Stimulated activated CD8-positive, alpha-beta memory T cell treated with anti-CD3 and anti-CD28 coated beads, Interleukin-2, amount 100 ng/mL, for 48 hours (primary cell): Measurements from ENCODE around the gene ATG9B.

Experiments used
- DNase-seq, 2 donors: peaks; one replicate each; pipeline ENCODE4 v3.0.0-alpha.2; 2020; ENCODE audit warnings: low read depth in 2 of 2

ATG9B gene

GRCh38 chr7:151000897-151001495 is 23.3 kb downstream of the ATG9B start:
- DNase-seq: no peak

- DNase-seq: no peak
These were observed 24.6 kb downstream of the ATG9B start for GRCh38 chr7:150999497-151000230.

- DNase-seq: no peak
These were observed 25.3 kb downstream of the ATG9B start for GRCh38 chr7:150999001-150999400.

- no peak for DNase-seq
These were observed 26.0 kb downstream of the ATG9B start for GRCh38 chr7:150998341-150998740.

- no peak for DNase-seq
These were observed 26.5 kb downstream of the ATG9B start for GRCh38 chr7:150997817-150998216.

GRCh38 chr7:150997075-150997511 is 27.2 kb downstream of the ATG9B start:
- no peak for DNase-seq

GRCh38 chr7:150996376-150997074 is 27.8 kb downstream of the ATG9B start:
- DNase-seq: no peak

- no peak for DNase-seq
These were observed 29.3 kb downstream of the ATG9B start for GRCh38 chr7:150994838-150995510.

GRCh38 chr7:150994141-150994837 is 30.0 kb downstream of the ATG9B start:
- DNase-seq: no peak

- no peak for DNase-seq
These were observed 30.8 kb downstream of the ATG9B start for GRCh38 chr7:150993511-150993910.

- DNase-seq: no peak
These were observed 31.4 kb downstream of the ATG9B start for GRCh38 chr7:150992833-150993302.

GRCh38 chr7:150992051-150992640 is 32.1 kb downstream of the ATG9B start:
- no peak for DNase-seq

GRCh38 chr7:150990416-150991186 is 33.7 kb downstream of the ATG9B start, which contains the start of gene NOS3:
NOS3 (plus strand) TSS chr7:150991017; CDS start chr7:150993804, 2,787 bp downstream.
- DNase-seq: no peak

GRCh38 chr7:150989456-150989855 is 34.8 kb downstream of the ATG9B start:
- DNase-seq: no peak

- DNase-seq: peak in 1 of 2 donors; percentile 65
These were observed 35.8 kb downstream of the ATG9B start for GRCh38 chr7:150988230-150989226.

GRCh38 chr7:150986556-150986955 is 37.7 kb downstream of the ATG9B start:
- DNase-seq: no peak

- DNase-seq: peak in 1 of 2 donors; percentile 46
These were observed 38.2 kb downstream of the ATG9B start for GRCh38 chr7:150986099-150986512.

- no peak for DNase-seq
These were observed 40.4 kb downstream of the ATG9B start for GRCh38 chr7:150983893-150984368.

- DNase-seq: no peak
These were observed 41.9 kb downstream of the ATG9B start for GRCh38 chr7:150982351-150982750.
